Thyroid gland (tissue), 4 donors: ENCODE measurements around the gene POLL.

Source experiments
- CTCF ChIP-seq, 6 experiments: fragments of 200-600 bp in 3 of 6; fragments of 450-650 bp in 3 of 6; sonication (generic) in 3 of 6; IDR thresholded peaks; one replicate each; pipeline ENCODE4 v1.5.1; 2016 to 2019; ENCODE audit warnings: antibody characterized with exemption in 6 of 6, mild to moderate bottlenecking in 2 of 6, inconsistent platforms in 1 of 6, moderate library complexity in 1 of 6
- POLR2A ChIP-seq, 2 donors: fragments of 450-650 bp; IDR thresholded peaks; one replicate each; pipeline ENCODE4 v1.6.1; 2017; ENCODE audit warnings: antibody characterized with exemption in 2 of 2, mild to moderate bottlenecking in 2 of 2, moderate library complexity in 1 of 2

GRCh38 chr10:101545898-101546297 is 42.2 kb downstream of the POLL start:
- TF ChIP-seq CTCF (IDR thresholded peaks at IDR 0.05) (no peak), POLR2A (IDR thresholded peaks at IDR 0.05) (no peak)
